ENCODE measurements around the gene KRT81. TPM values are rescaled to one million over a fixed set of nuclear protein-coding genes. Genes with fewer than 3 reads are reported as not detected.

The KRT81 gene
- total and polyA plus RNA-seq, 4 donors, result 0.45 to 2.9 TPM; not detected in 2

DNA sequence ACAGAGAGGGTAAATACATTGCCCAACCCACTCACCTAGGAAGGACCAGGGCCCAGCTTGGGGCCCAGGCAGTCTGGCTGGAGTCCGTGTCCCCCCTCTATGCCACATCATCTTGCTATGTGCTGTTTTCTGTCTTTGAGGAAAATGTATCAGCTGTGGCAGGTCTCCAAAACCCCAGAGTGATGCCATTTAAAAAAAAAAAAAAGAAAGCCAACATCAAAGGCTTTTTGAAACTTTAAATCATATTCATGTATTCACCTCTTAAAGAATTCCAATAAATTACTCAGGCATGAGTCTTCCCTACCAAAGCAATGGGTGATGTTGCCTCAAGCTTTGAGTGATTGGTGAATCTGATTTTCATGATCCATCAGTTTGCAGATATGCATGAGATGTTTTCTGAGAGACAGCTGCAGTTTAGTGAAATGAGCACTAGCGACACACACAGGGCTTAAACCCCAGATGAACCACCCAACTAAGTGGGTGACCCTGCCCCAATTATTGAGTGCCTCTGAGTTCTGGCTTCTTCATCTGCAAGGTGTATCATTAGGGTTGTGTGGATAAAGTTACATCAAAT is 6.1 kb downstream of the KRT81 start:
- ATAC-seq (ENCODE audit: low FRiP score), result no peak
- Histone ChIP-seq H3K36me3 (ENCODE audit: control insufficient read depth in 1 of 2, insufficient read depth in 2 of 2, low read length in 1 of 2) (no peaks in the 10 kb centered on the region), H3K9me3 (ENCODE audit: control insufficient read depth, low read length) (no peaks in the 10 kb centered on the region), H3K4me1 (ENCODE audit: control insufficient read depth in 1 of 2, insufficient read depth in 2 of 2, low read length in 2 of 2) (peaks cover under 1 to 5% of the 10 kb centered on the region in 2 donors), H3K4me3 (ENCODE audit: low read length in 2 of 2) (no peak overlapping the region), H3K27me3 (ENCODE audit: control insufficient read depth in 1 of 2, insufficient read depth in 2 of 2, low read length in 1 of 2) (no peaks in the 10 kb centered on the region), H3K27ac (ENCODE audit: low read depth in 1 of 2, low read length in 2 of 2) (no peak overlapping the region)
- 94 to 96% methylated on average over 2 of the region's 2 CpGs for WGBS, 2 donors
- intact Hi-C loops (cut with DNase I), result no loop called here
- no peak for DNase-seq

DNA sequence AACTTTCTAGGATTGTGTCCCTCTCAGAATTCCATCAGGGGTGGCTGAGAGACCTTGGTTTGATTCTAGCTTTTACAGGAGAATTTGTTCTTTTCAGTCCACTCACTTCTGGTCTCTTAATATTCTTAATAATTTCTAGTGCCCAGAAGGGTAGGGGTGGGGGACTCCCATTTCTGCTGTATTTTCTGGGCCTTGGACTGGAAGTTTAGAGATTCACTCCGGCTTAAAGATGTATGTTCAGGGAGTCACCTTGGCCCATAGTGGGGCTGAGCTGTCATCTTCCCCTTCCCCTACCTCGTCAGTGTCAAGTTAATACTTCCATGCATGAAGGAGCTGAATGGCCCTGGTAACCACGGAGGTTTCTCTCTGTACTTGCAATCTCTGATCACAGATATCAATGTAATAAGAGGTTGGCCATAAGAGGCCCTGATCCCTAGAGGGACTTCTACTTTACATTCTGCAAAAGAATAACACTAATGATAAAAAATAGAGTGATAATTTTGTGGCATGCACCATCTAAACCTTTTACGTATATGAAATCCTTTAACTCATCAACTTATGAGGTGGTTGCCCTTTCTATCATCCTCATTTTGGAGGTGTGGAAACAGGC is 6.7 kb downstream of the KRT81 start:
- Histone ChIP-seq H3K27ac (ENCODE audit: low read depth in 1 of 2, low read length in 2 of 2) (no peak overlapping the region), H3K4me3 (ENCODE audit: low read length in 2 of 2) (no peak overlapping the region), H3K9me3 (ENCODE audit: control insufficient read depth, low read length) (no peaks in the 10 kb centered on the region), H3K4me1 (ENCODE audit: control insufficient read depth in 1 of 2, insufficient read depth in 2 of 2, low read length in 2 of 2) (peaks cover 5% of the 10 kb centered on the region in 2 donors), H3K27me3 (ENCODE audit: control insufficient read depth in 1 of 2, insufficient read depth in 2 of 2, low read length in 1 of 2) (no peaks in the 10 kb centered on the region), H3K36me3 (ENCODE audit: control insufficient read depth in 1 of 2, insufficient read depth in 2 of 2, low read length in 1 of 2) (no peaks in the 10 kb centered on the region)
- intact Hi-C loops (cut with DNase I), result loop anchor here in 1 of 2 donors (5.0 kb wide), 1 partner anchor 38 kb away; the partner anchor contains the start of gene KRT83
- 65 to 91% methylated on average over 4 of the region's 4 CpGs for WGBS, 2 donors
- ATAC-seq (ENCODE audit: low FRiP score) (no peak), DNase-seq (no peak)

- peak; percentile 41 for ATAC-seq (ENCODE audit: low FRiP score)
- H3K27ac ChIP-seq (ENCODE audit: low read depth in 1 of 2, low read length in 2 of 2), result peak overlapping the region; percentile 36 to 93
- no peaks in the 10 kb centered on the region for H3K9me3 ChIP-seq (ENCODE audit: control insufficient read depth, low read length)
- H3K36me3 ChIP-seq (ENCODE audit: control insufficient read depth in 1 of 2, insufficient read depth in 2 of 2, low read length in 1 of 2), result no peaks in the 10 kb centered on the region
- intact Hi-C loops (cut with DNase I), result loop anchor here (2.0 to 5.0 kb wide), 2 partner anchors 36 to 41 kb away; partner anchors contain the start of gene KRT83 (in 1 of the 2)
- H3K4me1 ChIP-seq (ENCODE audit: control insufficient read depth in 1 of 2, insufficient read depth in 2 of 2, low read length in 2 of 2), result peaks cover 5% of the 10 kb centered on the region in 2 donors
- H3K27me3 ChIP-seq (ENCODE audit: control insufficient read depth in 1 of 2, insufficient read depth in 2 of 2, low read length in 1 of 2), result no peaks in the 10 kb centered on the region
- no peak overlapping the region for H3K4me3 ChIP-seq (ENCODE audit: low read length in 2 of 2)
- 13 to 27% methylated on average over 4 of the region's 4 CpGs for WGBS, 2 donors
- DNase-seq, result peak; percentile 86 to 92
These were observed 10.4 kb downstream of the KRT81 start for GRCh38 chr12:52280796-52281560.

DNA sequence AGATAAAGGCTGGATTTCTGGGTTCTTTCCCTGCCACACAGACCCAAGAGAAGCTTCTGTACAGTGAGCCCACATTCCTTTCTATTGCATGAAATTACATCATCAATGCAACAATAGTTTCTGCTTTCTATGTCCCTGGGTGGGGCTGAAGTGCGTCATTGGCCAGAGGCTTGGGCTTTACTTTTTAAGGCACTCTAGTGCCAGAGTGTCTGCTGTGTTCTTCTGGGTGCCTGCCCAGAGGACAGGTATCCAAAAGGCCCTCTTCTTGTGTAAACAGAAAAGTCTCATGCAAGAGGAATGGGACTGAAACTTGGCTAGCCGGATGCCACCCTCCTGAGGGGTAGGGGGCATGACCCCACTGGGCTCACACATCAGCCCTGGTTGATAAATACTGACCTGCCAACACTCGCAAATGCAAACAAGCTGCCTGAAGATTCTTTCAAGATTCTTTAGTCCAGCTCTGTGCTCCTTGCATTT is 11.0 kb downstream of the KRT81 start:
- no peaks in the 10 kb centered on the region for H3K36me3 ChIP-seq (ENCODE audit: control insufficient read depth in 1 of 2, insufficient read depth in 2 of 2, low read length in 1 of 2)
- H3K27ac ChIP-seq (ENCODE audit: low read depth in 1 of 2, low read length in 2 of 2), result peak overlapping the region; percentile 36 to 93
- no peaks in the 10 kb centered on the region for H3K27me3 ChIP-seq (ENCODE audit: control insufficient read depth in 1 of 2, insufficient read depth in 2 of 2, low read length in 1 of 2)
- ATAC-seq (ENCODE audit: low FRiP score) (peak; percentile 53), DNase-seq (peak; percentile 79 to 89)
- peaks cover 5% of the 10 kb centered on the region in 2 donors for H3K4me1 ChIP-seq (ENCODE audit: control insufficient read depth in 1 of 2, insufficient read depth in 2 of 2, low read length in 2 of 2)
- WGBS, 2 donors, result 14 to 16% methylated on average over 3 of the region's 3 CpGs
- intact Hi-C loops (cut with DNase I), result loop anchor here (2.0 to 5.0 kb wide), 2 partner anchors 36 to 42 kb away; partner anchors contain the start of gene KRT83 (in 1 of the 2)
- no peaks in the 10 kb centered on the region for H3K9me3 ChIP-seq (ENCODE audit: control insufficient read depth, low read length)
- H3K4me3 ChIP-seq (ENCODE audit: low read length in 2 of 2), result no peak overlapping the region

DNA sequence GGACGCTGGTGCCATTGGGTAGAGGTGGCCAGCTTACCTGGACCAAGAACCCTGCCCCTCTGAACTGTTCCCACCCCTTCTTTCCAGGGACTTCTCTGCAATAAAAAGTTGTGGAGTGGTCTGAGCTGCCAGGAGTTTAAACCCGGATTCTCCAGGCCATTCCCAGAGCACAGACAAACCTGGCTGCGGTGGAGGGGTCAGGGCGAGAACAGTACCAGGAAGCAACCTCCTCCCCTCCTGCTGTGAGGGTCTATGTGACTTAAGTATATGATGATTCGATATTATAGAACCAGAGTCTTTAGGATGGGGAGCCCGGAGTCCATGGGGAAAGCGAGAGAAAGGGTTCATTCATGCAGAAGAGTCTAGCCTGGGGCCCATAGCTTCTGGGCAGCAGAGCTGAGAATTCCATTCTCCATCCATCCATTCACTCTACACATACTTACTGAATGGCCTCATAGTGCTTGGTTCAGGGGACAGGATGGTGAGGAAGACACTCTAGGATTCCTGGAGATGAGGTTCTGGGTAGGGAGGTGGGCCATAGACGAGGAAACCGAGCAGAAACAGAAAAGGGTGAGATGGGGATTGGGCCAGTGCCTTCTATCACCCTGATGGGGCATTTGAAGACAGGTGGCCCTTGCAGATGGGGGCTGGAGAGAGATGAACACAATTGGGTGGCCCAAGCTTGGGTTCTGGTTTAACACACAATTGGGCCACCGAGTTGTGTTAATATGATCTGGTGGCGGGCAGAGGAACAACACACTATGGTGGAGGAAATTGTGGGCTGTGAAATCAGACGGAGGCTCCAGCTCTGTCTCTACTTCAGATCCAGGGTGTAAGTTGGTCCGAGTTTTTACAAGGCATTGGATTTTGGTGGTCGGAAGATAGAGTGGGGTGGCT is 11.7 kb downstream of the KRT81 start:
- Histone ChIP-seq H3K4me3 (ENCODE audit: low read length in 2 of 2) (no peak overlapping the region), H3K9me3 (ENCODE audit: control insufficient read depth, low read length) (no peaks in the 10 kb centered on the region), H3K27me3 (ENCODE audit: control insufficient read depth in 1 of 2, insufficient read depth in 2 of 2, low read length in 1 of 2) (no peaks in the 10 kb centered on the region), H3K27ac (ENCODE audit: low read depth in 1 of 2, low read length in 2 of 2) (peak overlapping the region in 1 of 2 donors; percentile 93), H3K4me1 (ENCODE audit: control insufficient read depth in 1 of 2, insufficient read depth in 2 of 2, low read length in 2 of 2) (peaks cover 5% of the 10 kb centered on the region in 2 donors), H3K36me3 (ENCODE audit: control insufficient read depth in 1 of 2, insufficient read depth in 2 of 2, low read length in 1 of 2) (no peaks in the 10 kb centered on the region)
- 91 to 95% methylated on average over 14 of the region's 14 CpGs for WGBS, 2 donors
- ATAC-seq (ENCODE audit: low FRiP score), result no peak
- DNase-seq, result no peak
- intact Hi-C loops (cut with DNase I), result loop anchor here (2.0 to 5.0 kb wide), 4 partner anchors 35 to 52 kb away; partner anchors contain the start of genes KRT7 (in 1 of the 2) and KRT83 (in 1 of the 2)

GRCh38 chr12:52278575-52279421 is 12.5 kb downstream of the KRT81 start:
- H3K36me3 ChIP-seq (ENCODE audit: control insufficient read depth in 1 of 2, insufficient read depth in 2 of 2, low read length in 1 of 2), result no peaks in the 10 kb centered on the region
- intact Hi-C loops (cut with DNase I), result loop anchor here (5.0 kb wide), 2 partner anchors 46 to 51 kb away; partner anchors contain the start of gene KRT7 (in 1 of the 2)
- no peaks in the 10 kb centered on the region for H3K9me3 ChIP-seq (ENCODE audit: control insufficient read depth, low read length)
- H3K27me3 ChIP-seq (ENCODE audit: control insufficient read depth in 1 of 2, insufficient read depth in 2 of 2, low read length in 1 of 2), result no peaks in the 10 kb centered on the region
- no peak overlapping the region for H3K4me3 ChIP-seq (ENCODE audit: low read length in 2 of 2)
- peak overlapping the region in 1 of 2 donors; percentile 93 for H3K27ac ChIP-seq (ENCODE audit: low read depth in 1 of 2, low read length in 2 of 2)
- DNase-seq (peak; percentile 84 to 95), ATAC-seq (ENCODE audit: low FRiP score) (peak; percentile 92)
- peaks cover 5% of the 10 kb centered on the region in 2 donors for H3K4me1 ChIP-seq (ENCODE audit: control insufficient read depth in 1 of 2, insufficient read depth in 2 of 2, low read length in 2 of 2)
- 20 to 22% methylated on average over 29 to 32 of the region's 32 CpGs for WGBS, 2 donors

GRCh38 chr12:52277486-52278245 is 13.7 kb downstream of the KRT81 start:
- intact Hi-C loops (cut with DNase I), result loop anchor here (5.0 kb wide), 2 partner anchors 45 to 50 kb away; partner anchors contain the start of gene KRT7 (in 1 of the 2)
- DNase-seq (no peak), ATAC-seq (ENCODE audit: low FRiP score) (no peak)
- Histone ChIP-seq H3K9me3 (ENCODE audit: control insufficient read depth, low read length) (no peaks in the 10 kb centered on the region), H3K27me3 (ENCODE audit: control insufficient read depth in 1 of 2, insufficient read depth in 2 of 2, low read length in 1 of 2) (no peaks in the 10 kb centered on the region), H3K36me3 (ENCODE audit: control insufficient read depth in 1 of 2, insufficient read depth in 2 of 2, low read length in 1 of 2) (no peaks in the 10 kb centered on the region), H3K4me1 (ENCODE audit: control insufficient read depth in 1 of 2, insufficient read depth in 2 of 2, low read length in 2 of 2) (peaks cover 5% of the 10 kb centered on the region in 2 donors), H3K4me3 (ENCODE audit: low read length in 2 of 2) (no peak overlapping the region), H3K27ac (ENCODE audit: low read depth in 1 of 2, low read length in 2 of 2) (no peak overlapping the region)
- WGBS, 2 donors, result 90 to 93% methylated on average over 9 of the region's 9 CpGs

Measured in aorta (tissue), 5 donors.